ENCODE measurements around the gene PADI6. TPM values are rescaled to one million over a fixed set of nuclear protein-coding genes. Genes with fewer than 3 reads are reported as not detected.

The PADI6 gene
- polyA plus RNA-seq, 1 of the 3 experiments (the other 2 are of a cell fraction) = not detected

DNA sequence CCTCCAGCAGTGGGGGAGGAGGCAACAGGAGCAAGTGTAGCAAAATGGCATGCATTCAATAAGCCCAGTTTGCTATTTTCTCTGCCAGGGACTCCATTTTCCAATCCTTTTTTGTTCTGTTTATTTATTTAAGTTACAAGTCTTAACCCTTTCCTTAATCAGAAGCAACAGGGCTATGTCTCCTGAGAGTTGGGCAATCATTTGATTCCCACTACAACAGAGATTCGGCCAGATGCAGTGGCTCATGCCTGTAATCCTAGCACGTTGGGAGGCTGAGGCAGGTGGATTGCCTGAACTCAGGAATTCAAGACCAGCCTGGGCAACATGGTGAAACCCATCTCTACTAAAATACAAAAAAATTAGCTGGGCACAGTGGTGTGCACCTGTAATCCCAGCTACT, 42.0 kb downstream of the PADI6 start:
- CTCF ChIA-PET = no interaction called here
- H3K9me2 ChIP-seq = no peaks in the 10 kb centered on the region
- no peak overlapping the region for H2AFZ ChIP-seq (ENCODE audit: low read depth)
- 94% methylated on average over 2 of the region's 2 CpGs for WGBS (ENCODE audit: low lambda C conversion rate)
- no peak overlapping the region for H3K9ac ChIP-seq
- DNase-seq = no peak
- H3K79me2 ChIP-seq (ENCODE audit: insufficient read depth) = peaks cover 28% of the 10 kb centered on the region; the same call in 1 of the 2 replicates
- H3K4me2 ChIP-seq = no peak overlapping the region
- TF ChIP-seq, protein P1, sequence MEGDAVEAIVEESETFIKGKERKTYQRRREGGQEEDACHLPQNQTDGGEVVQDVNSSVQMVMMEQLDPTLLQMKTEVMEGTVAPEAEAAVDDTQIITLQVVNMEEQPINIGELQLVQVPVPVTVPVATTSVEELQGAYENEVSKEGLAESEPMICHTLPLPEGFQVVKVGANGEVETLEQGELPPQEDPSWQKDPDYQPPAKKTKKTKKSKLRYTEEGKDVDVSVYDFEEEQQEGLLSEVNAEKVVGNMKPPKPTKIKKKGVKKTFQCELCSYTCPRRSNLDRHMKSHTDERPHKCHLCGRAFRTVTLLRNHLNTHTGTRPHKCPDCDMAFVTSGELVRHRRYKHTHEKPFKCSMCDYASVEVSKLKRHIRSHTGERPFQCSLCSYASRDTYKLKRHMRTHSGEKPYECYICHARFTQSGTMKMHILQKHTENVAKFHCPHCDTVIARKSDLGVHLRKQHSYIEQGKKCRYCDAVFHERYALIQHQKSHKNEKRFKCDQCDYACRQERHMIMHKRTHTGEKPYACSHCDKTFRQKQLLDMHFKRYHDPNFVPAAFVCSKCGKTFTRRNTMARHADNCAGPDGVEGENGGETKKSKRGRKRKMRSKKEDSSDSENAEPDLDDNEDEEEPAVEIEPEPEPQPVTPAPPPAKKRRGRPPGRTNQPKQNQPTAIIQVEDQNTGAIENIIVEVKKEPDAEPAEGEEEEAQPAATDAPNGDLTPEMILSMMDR (IDR thresholded peaks at IDR 0.05) = no peak
- TF ChIP-seq RFX5 (IDR thresholded peaks at IDR 0.05; ENCODE audit: low read length) (no peak), EP300 (IDR thresholded peaks at IDR 0.05; ENCODE audit: borderline replicate concordance in 1 of 2, low read depth in 1 of 2, low read length in 1 of 2) (no peak), SMC3 (IDR thresholded peaks at IDR 0.05; ENCODE audit: low read depth, low read length) (no peak), MXI1 (IDR thresholded peaks at IDR 0.05; ENCODE audit: low read depth, low read length) (no peak), GATA2 (CRISPR knock-in tag; IDR thresholded peaks at IDR 0.05) (no peak), RAD21 (IDR thresholded peaks at IDR 0.05; ENCODE audit: low read length) (no peak), FOSL2 (IDR thresholded peaks at IDR 0.05; ENCODE audit: borderline replicate concordance, low read depth) (no peak), POLR2AphosphoS5 (IDR thresholded peaks at IDR 0.05; ENCODE audit: low read depth, low read length) (no peak), FOXJ3 (CRISPR knock-in tag; IDR thresholded peaks at IDR 0.05) (no peak), NFIC (IDR thresholded peaks at IDR 0.05; ENCODE audit: borderline replicate concordance) (no peak), GABPA (IDR thresholded peaks at IDR 0.05; ENCODE audit: low read depth) (no peak), TEAD4 (IDR thresholded peaks at IDR 0.05; ENCODE audit: borderline replicate concordance, insufficient read depth) (no peak), SIN3A (IDR thresholded peaks at IDR 0.05; ENCODE audit: borderline replicate concordance, low read depth, low read length) (no peak), YY1 (IDR thresholded peaks at IDR 0.05; ENCODE audit: low read depth) (no peak)
- TF ChIP-seq, protein P2, sequence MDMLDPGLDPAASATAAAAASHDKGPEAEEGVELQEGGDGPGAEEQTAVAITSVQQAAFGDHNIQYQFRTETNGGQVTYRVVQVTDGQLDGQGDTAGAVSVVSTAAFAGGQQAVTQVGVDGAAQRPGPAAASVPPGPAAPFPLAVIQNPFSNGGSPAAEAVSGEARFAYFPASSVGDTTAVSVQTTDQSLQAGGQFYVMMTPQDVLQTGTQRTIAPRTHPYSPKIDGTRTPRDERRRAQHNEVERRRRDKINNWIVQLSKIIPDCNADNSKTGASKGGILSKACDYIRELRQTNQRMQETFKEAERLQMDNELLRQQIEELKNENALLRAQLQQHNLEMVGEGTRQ (IDR thresholded peaks at IDR 0.05; ENCODE audit: borderline replicate concordance, low read depth, low read length) = no peak
- TF ChIP-seq, protein P3, sequence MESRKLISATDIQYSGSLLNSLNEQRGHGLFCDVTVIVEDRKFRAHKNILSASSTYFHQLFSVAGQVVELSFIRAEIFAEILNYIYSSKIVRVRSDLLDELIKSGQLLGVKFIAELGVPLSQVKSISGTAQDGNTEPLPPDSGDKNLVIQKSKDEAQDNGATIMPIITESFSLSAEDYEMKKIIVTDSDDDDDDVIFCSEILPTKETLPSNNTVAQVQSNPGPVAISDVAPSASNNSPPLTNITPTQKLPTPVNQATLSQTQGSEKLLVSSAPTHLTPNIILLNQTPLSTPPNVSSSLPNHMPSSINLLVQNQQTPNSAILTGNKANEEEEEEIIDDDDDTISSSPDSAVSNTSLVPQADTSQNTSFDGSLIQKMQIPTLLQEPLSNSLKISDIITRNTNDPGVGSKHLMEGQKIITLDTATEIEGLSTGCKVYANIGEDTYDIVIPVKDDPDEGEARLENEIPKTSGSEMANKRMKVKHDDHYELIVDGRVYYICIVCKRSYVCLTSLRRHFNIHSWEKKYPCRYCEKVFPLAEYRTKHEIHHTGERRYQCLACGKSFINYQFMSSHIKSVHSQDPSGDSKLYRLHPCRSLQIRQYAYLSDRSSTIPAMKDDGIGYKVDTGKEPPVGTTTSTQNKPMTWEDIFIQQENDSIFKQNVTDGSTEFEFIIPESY (IDR thresholded peaks at IDR 0.05; ENCODE audit: borderline replicate concordance, low read depth) = no peak
- TF ChIP-seq, protein P4, sequence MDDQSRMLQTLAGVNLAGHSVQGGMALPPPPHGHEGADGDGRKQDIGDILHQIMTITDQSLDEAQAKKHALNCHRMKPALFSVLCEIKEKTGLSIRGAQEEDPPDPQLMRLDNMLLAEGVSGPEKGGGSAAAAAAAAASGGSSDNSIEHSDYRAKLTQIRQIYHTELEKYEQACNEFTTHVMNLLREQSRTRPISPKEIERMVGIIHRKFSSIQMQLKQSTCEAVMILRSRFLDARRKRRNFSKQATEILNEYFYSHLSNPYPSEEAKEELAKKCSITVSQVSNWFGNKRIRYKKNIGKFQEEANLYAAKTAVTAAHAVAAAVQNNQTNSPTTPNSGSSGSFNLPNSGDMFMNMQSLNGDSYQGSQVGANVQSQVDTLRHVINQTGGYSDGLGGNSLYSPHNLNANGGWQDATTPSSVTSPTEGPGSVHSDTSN (IDR thresholded peaks at IDR 0.05) = no peak
- TF ChIP-seq, protein P5, sequence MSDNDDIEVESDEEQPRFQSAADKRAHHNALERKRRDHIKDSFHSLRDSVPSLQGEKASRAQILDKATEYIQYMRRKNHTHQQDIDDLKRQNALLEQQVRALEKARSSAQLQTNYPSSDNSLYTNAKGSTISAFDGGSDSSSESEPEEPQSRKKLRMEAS (IDR thresholded peaks at IDR 0.05; ENCODE audit: low read depth) = no peak
- no peaks in the 10 kb centered on the region for H3F3A ChIP-seq (replicated peaks; ENCODE audit: insufficient read depth)
- H4K20me1 ChIP-seq (ENCODE audit: insufficient read depth) = peaks cover 8% of the 10 kb centered on the region; the same call in 1 of the 2 replicates
- no peak overlapping the region for H3K4me3 ChIP-seq (ENCODE audit: low read depth in 2 of 2, low read length in 1 of 2)
- peaks cover 0 to 5% of the 10 kb centered on the region in 2 experiments; a peak in 1 of 4 replicates for H3K4me1 ChIP-seq (ENCODE audit: control insufficient read depth in 1 of 2, insufficient read depth in 2 of 2, low read depth in 1 of 2, low read length in 1 of 2)
- H3K27me3 ChIP-seq (ENCODE audit: insufficient read depth) = no peaks in the 10 kb centered on the region
- no peak overlapping the region for H3K27ac ChIP-seq (ENCODE audit: low read depth in 2 of 2, low read length in 1 of 2)
- POLR2A ChIA-PET = no interaction called here
- H3K36me3 ChIP-seq (replicated peaks in 1 of 2; ENCODE audit: control insufficient read depth in 1 of 2, insufficient read depth in 2 of 2, low read length in 1 of 2) = peaks cover 74 to 92% of the 10 kb centered on the region in 2 experiments
- no peaks in the 10 kb centered on the region for H3K9me3 ChIP-seq
